Adrenal gland (tissue), 12 donors: ENCODE data around the gene SLF2. TPM values are rescaled to one million over a fixed set of nuclear protein-coding genes. Genes with fewer than 3 reads are reported as not detected.

ENCODE experiments used
- DNase-seq, 7 donors: peaks; one replicate each; pipeline ENCODE4 v3.0.0-alpha.2; 2019 to 2020
- H3K27ac ChIP-seq, 5 donors: fragments of 200-600 bp; sonication (generic) in 4 of 5; 1 replicate in 3 of 5; 2 replicates in 2 of 5; pipeline versions ENCODE4 v1.5.1 to v1.8.0; 2016 to 2020; ENCODE audit warnings: mild to moderate bottlenecking in 1 of 5
- H3K27me3 ChIP-seq: fragments of 200-600 bp; 2 replicates; pipeline ENCODE4 v1.8.0; 2021
- H3K36me3 ChIP-seq, 2 donors: fragments of 200-600 bp; replicated peaks in 1 of 2; 1 replicate in 1 of 2; 2 replicates in 1 of 2; pipeline versions ENCODE4 v1.5.1 to v1.8.0; 2018 to 2022
- H3K4me1 ChIP-seq, 2 donors: fragments of 200-600 bp; replicated peaks in 1 of 2; 1 replicate in 1 of 2; 2 replicates in 1 of 2; pipeline versions ENCODE4 v1.5.1 to v1.8.0; 2018 to 2021
- H3K4me3 ChIP-seq, 4 donors: fragments of 200-600 bp; sonication (generic) in 3 of 4; one replicate each; pipeline ENCODE4 v1.5.1; 2016 to 2018
- H3K9me3 ChIP-seq, 3 donors: fragments of 200-600 bp; sonication (generic) in 1 of 3; replicated peaks in 1 of 3; 1 replicate in 2 of 3; 2 replicates in 1 of 3; pipeline versions ENCODE4 v1.5.1 to v1.8.0; 2016 to 2021
- CTCF ChIP-seq, 6 experiments: fragments of 450-650 bp in 4 of 6; fragments of 200-600 bp in 2 of 6; sonication (generic) in 1 of 6; IDR thresholded peaks; 1 replicate in 5 of 6; 2 replicates in 1 of 6; pipeline versions ENCODE4 v1.5.1 to v1.8.0; 2016 to 2021; ENCODE audit warnings: antibody characterized with exemption in 6 of 6, mild to moderate bottlenecking in 2 of 6, moderate library complexity in 1 of 6
- POLR2A ChIP-seq, 2 donors: fragments of 450-650 bp; IDR thresholded peaks; one replicate each; pipeline ENCODE4 v1.6.1; 2017; ENCODE audit warnings: antibody characterized with exemption in 2 of 2, mild to moderate bottlenecking in 2 of 2, moderate library complexity in 1 of 2
- WGBS, 4 donors: extraction: QIAGEN DNeasy Blood & Tissue Kit in 2 of 4; methylation state at CpG; one replicate each; pipeline versions ENCODE4 v1.1.5 to v1.1.7; 2013 to 2017; 5-methylcytosine and 5-hydroxymethylcytosine counted together
- intact Hi-C, 2 donors: fragments of 100-400 bp; cut with DNase I; formaldehyde crosslinking; loops; one replicate each; pipeline versions ENCODE4 v1.14.1 to v1.15.0; 2022 to 2023
- polyA plus RNA-seq, 3 donors: library from polyadenylated mRNA; stranded (reverse); fragments of 200-250 nt in 2 of 3; fragments of 350-450 nt in 1 of 3; fragmentation: Illumina TruSeq in 1 of 3; extraction: RNeasy Lipid Tissue Mini Kit (QIAGEN cat#74804) in 1 of 3; gene quantifications; one replicate each; pipeline ENCODE4 v1.2.3, GENCODE V29; 2013 to 2014
- total RNA-seq, 9 donors: library from RNA; depleted of rRNA in 4 of 9; stranded (reverse); fragments of >200 nt in 4 of 9; fragments of 120-200 nt in 1 of 9; fragmentation: NEBNext Ultra II Directional in 1 of 9; extraction: Animal tissue kit (Norgen Biotek cat#: 25700) in 1 of 9; gene quantifications; one replicate each; pipeline versions ENCODE4 v1.1.0 to v1.2.4, GENCODE V29; 2013 to 2023
- donor health status: healthy with polysubstance abuse.
- donor health status: Bipolar disorder and iron deficiency.
- donor health status: DM: yes; HTN: yes; CAD: no.
- donor health status: DM: no; HTN: no; CAD: no.
- donor health status: DM: no; HTN: no; CAD: no.
- donor health status: DM: yes; HTN: yes; CAD: no.

Gene SLF2
- total and polyA plus RNA-seq, 12 donors = 19.8 to 88.7 (median 35.8) TPM

- no peak overlapping the region for H3K27ac ChIP-seq
- peaks cover 0 to 17% of the 10 kb centered on the region in 2 donors for H3K36me3 ChIP-seq
- TF ChIP-seq POLR2A (IDR thresholded peaks at IDR 0.05) (no peak), CTCF (IDR thresholded peaks at IDR 0.05) (no peak)
- no peaks in the 10 kb centered on the region for H3K27me3 ChIP-seq
- WGBS, 4 donors = 76 to 86% (median 84%) methylated on average over 2 of the region's 2 CpGs
- intact Hi-C loops = no loop called here
- no peaks in the 10 kb centered on the region for H3K9me3 ChIP-seq
- no peak overlapping the region for H3K4me3 ChIP-seq
- DNase-seq = peak in 1 of 7 donors; percentile 5
- peaks cover 7 to 23% of the 10 kb centered on the region in 2 donors for H3K4me1 ChIP-seq
These were observed 54.6 kb downstream of the SLF2 start for GRCh38 chr10:100967332-100967731.

GRCh38 chr10:100968062-100968736 lies 55.4 kb downstream of the SLF2 start:
- no peak for DNase-seq
- peaks cover 0 to 15% of the 10 kb centered on the region in 2 donors for H3K36me3 ChIP-seq
- no peaks in the 10 kb centered on the region for H3K27me3 ChIP-seq
- H3K9me3 ChIP-seq = no peaks in the 10 kb centered on the region
- intact Hi-C loops = no loop called here
- 87 to 89% (median 88%) methylated on average over 2 of the region's 2 CpGs for WGBS, 4 donors
- H3K27ac ChIP-seq = no peak overlapping the region
- TF ChIP-seq CTCF (IDR thresholded peaks at IDR 0.05) = no peak
- no peak for TF ChIP-seq POLR2A (IDR thresholded peaks at IDR 0.05)
- H3K4me3 ChIP-seq = no peak overlapping the region
- peaks cover 7 to 23% of the 10 kb centered on the region in 2 donors for H3K4me1 ChIP-seq

GRCh38 chr10:100968863-100969186 lies 56.1 kb downstream of the SLF2 start:
- 8 to 24% (median 14%) methylated on average over 2 to 9 of the region's 9 CpGs for WGBS, 4 donors

More at GRCh38 chr10:100968863-100969186, 56.1 kb downstream of the SLF2 start:
- Histone ChIP-seq H3K27ac (no peak overlapping the region), H3K27me3 (no peaks in the 10 kb centered on the region), H3K4me1 (peaks cover 7 to 23% of the 10 kb centered on the region in 2 donors), H3K36me3 (peaks cover 0 to 15% of the 10 kb centered on the region in 2 donors), H3K4me3 (peak overlapping the region in 2 of 4 donors; percentile 57 to 83), H3K9me3 (no peaks in the 10 kb centered on the region)
- intact Hi-C loops = no loop called here
- no peak for TF ChIP-seq CTCF (IDR thresholded peaks at IDR 0.05)
- no peak for TF ChIP-seq POLR2A (IDR thresholded peaks at IDR 0.05)
- peak in 1 of 7 donors; percentile 57 for DNase-seq
